Colonic mucosa (tissue), 4 donors: Measurements from ENCODE around the gene CUTA. TPM values are rescaled to one million over a fixed set of nuclear protein-coding genes. Genes with fewer than 3 reads are reported as not detected.

Experiments
- DNase-seq: peaks from one replicate; pipeline ENCODE4 v3.0.0-alpha.2; 2020
- H3K27ac ChIP-seq: fragments of 200-600 bp; one replicate; pipeline ENCODE4 v1.8.0; 2021
- H3K27me3 ChIP-seq: fragments of 200-600 bp; one replicate; pipeline ENCODE4 v1.8.0; 2021
- H3K36me3 ChIP-seq: fragments of 200-600 bp; one replicate; pipeline ENCODE4 v1.8.0; 2021
- H3K4me1 ChIP-seq: fragments of 200-600 bp; one replicate; pipeline ENCODE4 v1.8.0; 2021; ENCODE audit warnings: mild to moderate bottlenecking
- H3K4me3 ChIP-seq: fragments of 200-600 bp; one replicate; pipeline ENCODE4 v1.8.0; 2021
- H3K9ac ChIP-seq, 2 donors: one replicate each; pipeline ENCODE4 v1.7.0; 2013; ENCODE audit warnings: control low read depth in 2 of 2, low read depth in 2 of 2, low read length in 2 of 2
- H3K9me3 ChIP-seq: fragments of 200-600 bp; one replicate; pipeline ENCODE4 v1.8.0; 2021
- CTCF ChIP-seq: fragments of 200-600 bp; IDR thresholded peaks from one replicate; pipeline ENCODE4 v1.8.0; 2022; ENCODE audit warnings: antibody characterized with exemption, mild to moderate bottlenecking
- intact Hi-C: fragments of 100-400 bp; cut with DNase I; formaldehyde crosslinking; loops from one replicate; pipeline ENCODE4 v1.14.1; 2022
- total RNA-seq, 2 donors: library from RNA; stranded (reverse); fragmentation: NEBNext Ultra II Directional in 1 of 2; extraction: Animal tissue kit (Norgen Biotek cat#: 25700) in 1 of 2; gene quantifications; one replicate each; pipeline ENCODE4 v1.2.1, GENCODE V29; 2021
- donor health status: healthy.
- donor health status: DM: no; HTN: no; CAD: no.
- donor health status: DM: no; HTN: no; CAD: no.

The CUTA gene
- total RNA-seq, 2 donors from 2014 or later, result 145 to 172 TPM

- no peak for DNase-seq
- H3K9me3 ChIP-seq, result no peaks in the 10 kb centered on the region
- H3K36me3 ChIP-seq, result no peaks in the 10 kb centered on the region
- no peak for TF ChIP-seq CTCF
- H3K4me1 ChIP-seq, result peaks cover 7% of the 10 kb centered on the region
- no peaks in the 10 kb centered on the region for H3K27me3 ChIP-seq
- H3K9ac ChIP-seq, result peak within 1 kb of the TSS; percentile 67 to 93
- intact Hi-C loops, result loop anchor here (10.0 kb wide), 1 partner anchor 105 kb away; the partner anchor contains the start of genes TAPBP and ZBTB22
- H3K4me3 ChIP-seq, result no peak within 1 kb of the TSS
- peak within 1 kb of the TSS; percentile 79 for H3K27ac ChIP-seq
These were observed 1.9 kb upstream of the CUTA start, which contains the start of gene SYNGAP1 for GRCh38 chr6:33419580-33420490. Gene SYNGAP1 (plus strand): TSS chr6:33420065. CDS start chr6:33420265, 200 bp downstream.

GRCh38 chr6:33418690-33419291, 884 bp upstream of the CUTA start:
- no peaks in the 10 kb centered on the region for H3K27me3 ChIP-seq
- H3K36me3 ChIP-seq, result no peaks in the 10 kb centered on the region
- no peak for TF ChIP-seq CTCF
- intact Hi-C loops, result loop anchor here (10.0 kb wide), 1 partner anchor 104 kb away; the partner anchor contains the start of genes TAPBP and ZBTB22
- no peak for DNase-seq
- H3K4me3 ChIP-seq, result peak overlapping the region; percentile 67
- H3K27ac ChIP-seq, result peak overlapping the region; percentile 79
- H3K4me1 ChIP-seq, result peaks cover 7% of the 10 kb centered on the region
- H3K9me3 ChIP-seq, result no peaks in the 10 kb centered on the region
- peak overlapping the region; percentile 58 to 93 for H3K9ac ChIP-seq

- no peak for TF ChIP-seq CTCF
- Histone ChIP-seq H3K27me3 (no peaks in the 10 kb centered on the region), H3K4me3 (peak overlapping the region; percentile 67), H3K4me1 (peaks cover 7% of the 10 kb centered on the region), H3K36me3 (peaks cover 4% of the 10 kb centered on the region), H3K9me3 (no peaks in the 10 kb centered on the region), H3K9ac (peak overlapping the region; percentile 58 to 93), H3K27ac (peak overlapping the region; percentile 79)
- intact Hi-C loops, result loop anchor here (10.0 kb wide), 1 partner anchor 103 kb away; the partner anchor contains the start of genes TAPBP and ZBTB22
- no peak for DNase-seq
These were observed 592 bp downstream of the CUTA start for GRCh38 chr6:33417128-33417902.

- no peak for TF ChIP-seq CTCF
- no peak for DNase-seq
- H3K36me3 ChIP-seq, result peaks cover 4% of the 10 kb centered on the region
- no peaks in the 10 kb centered on the region for H3K9me3 ChIP-seq
- peak overlapping the region; percentile 79 for H3K27ac ChIP-seq
- no peaks in the 10 kb centered on the region for H3K27me3 ChIP-seq
- H3K9ac ChIP-seq, result peak overlapping the region; percentile 58 to 93
- intact Hi-C loops, result loop anchor here (10.0 kb wide), 1 partner anchor 102 kb away; the partner anchor contains the start of genes TAPBP and ZBTB22
- peak overlapping the region; percentile 67 for H3K4me3 ChIP-seq
- H3K4me1 ChIP-seq, result peaks cover 7% of the 10 kb centered on the region
These were observed 1.4 kb downstream of the CUTA start for GRCh38 chr6:33416386-33417127.
